HepG2 (cell line): ENCODE measurements around the gene CCNA2. TPM values are rescaled to one million over a fixed set of nuclear protein-coding genes. Genes with fewer than 3 reads are reported as not detected.
A peak's percentile ranks its signal among the peaks of the same experiment; 100 is the strongest.

Experiments
- ARID4A ChIP-seq: sonication (generic); formaldehyde crosslinking; IDR thresholded peaks from 2 replicates; pipeline ENCODE4 v1.5.0; 2020; ENCODE audit warnings: mild to moderate bottlenecking, missing genetic modification reagents, borderline replicate concordance
- BCL6 ChIP-seq: IDR thresholded peaks from 2 replicates; pipeline ENCODE4 v1.6.1; 2016; ENCODE audit warnings: missing genetic modification reagents, missing compliant biosample characterization
- BHLHE40 ChIP-seq: IDR thresholded peaks from 2 replicates; pipeline ENCODE4 v1.6.1; 2011; ENCODE audit warnings: low read length, improper control_type of control experiment
- CCDC6 ChIP-seq: sonication (generic); formaldehyde crosslinking; IDR thresholded peaks from 2 replicates; pipeline ENCODE4 v1.8.1; 2022; ENCODE audit warnings: mild to moderate bottlenecking, missing genetic modification reagents, moderate library complexity
- E2F5 ChIP-seq: sonication (generic); formaldehyde crosslinking; conservative IDR thresholded peaks from 2 replicates; pipeline ENCODE4 v1.4.0; 2020; ENCODE audit warnings: missing genetic modification reagents
- FOXK1 ChIP-seq: sonication (generic); formaldehyde crosslinking; IDR thresholded peaks from 2 replicates; pipeline ENCODE4 v1.4.0; 2020; ENCODE audit warnings: low read depth, missing genetic modification reagents, borderline replicate concordance
- NR0B2 ChIP-seq: sonication (generic); formaldehyde crosslinking; IDR thresholded peaks from 2 replicates; pipeline ENCODE4 v1.4.0; 2020; ENCODE audit warnings: mild to moderate bottlenecking, missing genetic modification reagents
- PAWR ChIP-seq: sonication (generic); formaldehyde crosslinking; IDR thresholded peaks from 2 replicates; pipeline ENCODE4 v1.4.0; 2020; ENCODE audit warnings: missing genetic modification reagents, mild to moderate bottlenecking, borderline replicate concordance
- REPIN1 ChIP-seq: sonication (generic); formaldehyde crosslinking; IDR thresholded peaks from 2 replicates; pipeline ENCODE4 v1.8.0; 2022; ENCODE audit warnings: missing genetic modification reagents, low read depth, mild to moderate bottlenecking, borderline replicate concordance
- SUZ12 ChIP-seq: fragments of 150-350 bp; IDR thresholded peaks from 2 replicates; pipeline ENCODE4 v1.6.1; 2014; ENCODE audit warnings: low read depth, low read length
- TFAP4 ChIP-seq: sonication (generic); IDR thresholded peaks from 2 replicates; pipeline ENCODE4 v1.6.1; 2016; ENCODE audit warnings: low read depth, borderline replicate concordance
- ZNF101 ChIP-seq: sonication (generic); formaldehyde crosslinking; IDR thresholded peaks from 2 replicates; pipeline ENCODE4 v1.4.0; 2020; ENCODE audit warnings: mild to moderate bottlenecking, low read depth, missing genetic modification reagents, borderline replicate concordance
- ZNF20 ChIP-seq: sonication (generic); formaldehyde crosslinking; IDR thresholded peaks from 2 replicates; pipeline ENCODE4 v1.4.0; 2020; ENCODE audit warnings: mild to moderate bottlenecking, moderate library complexity, missing genetic modification reagents
- ZNF232 ChIP-seq: sonication (generic); formaldehyde crosslinking; IDR thresholded peaks from 2 replicates; pipeline ENCODE4 v1.4.0; 2020; ENCODE audit warnings: missing genetic modification reagents, borderline replicate concordance
- ZNF382 ChIP-seq: sonication (generic); formaldehyde crosslinking; IDR thresholded peaks from 2 replicates; pipeline ENCODE4 v1.5.0; 2020; ENCODE audit warnings: missing genetic modification reagents, mild to moderate bottlenecking, borderline replicate concordance
- ZNF563 ChIP-seq: sonication (generic); formaldehyde crosslinking; IDR thresholded peaks from 2 replicates; pipeline ENCODE4 v1.8.0; 2022; ENCODE audit warnings: mild to moderate bottlenecking, moderate library complexity, missing genetic modification reagents
- ZNF687 ChIP-seq: sonication (generic); formaldehyde crosslinking; IDR thresholded peaks from 2 replicates; pipeline ENCODE4 v1.5.1; 2020; ENCODE audit warnings: mild to moderate bottlenecking, missing genetic modification reagents, moderate library complexity
- polyA plus RNA-seq, 8 experiments: library from polyadenylated mRNA; depleted of rRNA in 3 of 8; stranded (reverse) in 7 of 8; unstranded in 1 of 8; fragments of >200 nt; fragmentation: Illumina TruSeq in 4 of 8; extraction: Trizol in 4 of 8; gene quantifications; 2 replicates each; pipeline versions ENCODE4 v1.2.1 to v1.2.3, GENCODE V29; 2011 to 2016; ENCODE audit warnings: low read depth in 4 of 8, missing spikeins in 1 of 8, mixed read lengths in 1 of 8; ENCODE audit not compliant: insufficient read depth in 1 of 8
- total RNA-seq, 5 experiments: library from RNA; depleted of rRNA; stranded (reverse); fragments of >200 nt; fragmentation: Illumina TruSeq; extraction: Trizol; gene quantifications; 2 replicates each; pipeline ENCODE4 v1.2.3, GENCODE V29; 2016; ENCODE audit warnings: low read depth in 1 of 5

CCNA2 gene
- total and polyA plus RNA-seq, 2 of the 13 experiments (the other 11 are each of a cell fraction or from before 2014, with no cell fraction given), result 31.3 to 105 TPM

- TF ChIP-seq REPIN1 (CRISPR knock-in tag), result peak; percentile 77; the same call in 1 of the 2 replicates
- no peak for TF ChIP-seq ZNF382 (CRISPR knock-in tag)
- TF ChIP-seq ZNF20 (CRISPR knock-in tag), result no peak
- peak; percentile 92 for TF ChIP-seq E2F5 (CRISPR knock-in tag)
- TF ChIP-seq CCDC6 (CRISPR knock-in tag), result no peak; the same call in 1 of the 2 replicates
- TF ChIP-seq TFAP4, result peak; percentile 25; the same call in 1 of the 2 replicates
- peak; percentile 59 for TF ChIP-seq BCL6
- peak; percentile 93 for TF ChIP-seq ZNF687
- no peak for TF ChIP-seq BHLHE40
- peak; percentile 93; the same call in 1 of the 2 replicates for TF ChIP-seq ARID4A (CRISPR knock-in tag)
- 0 out of 2 replicates have a peak, but pooled peaks have one; percentile 55 for TF ChIP-seq ZNF232 (CRISPR knock-in tag)
- TF ChIP-seq FOXK1 (CRISPR knock-in tag), result peak; percentile 85; the same call in 1 of the 2 replicates
- 0 out of 2 replicates have a peak, but pooled peaks have one; percentile 47 for TF ChIP-seq ZNF563 (CRISPR knock-in tag)
- no peak for TF ChIP-seq PAWR (CRISPR knock-in tag)
- no peak for TF ChIP-seq NR0B2
- TF ChIP-seq SUZ12, result no peak
- no peak for TF ChIP-seq ZNF101 (CRISPR knock-in tag)
Observed at GRCh38 chr4:121800961-121801714, 22.5 kb downstream of the CCNA2 start, which contains the start of gene EXOSC9 (continued).
